ENCODE measurements around the gene EPAS1. TPM values are rescaled to one million over a fixed set of nuclear protein-coding genes. Genes with fewer than 3 reads are reported as not detected.

Gene EPAS1
- total RNA-seq, 1 experiment from 2014 or later, result 127 TPM

DNA sequence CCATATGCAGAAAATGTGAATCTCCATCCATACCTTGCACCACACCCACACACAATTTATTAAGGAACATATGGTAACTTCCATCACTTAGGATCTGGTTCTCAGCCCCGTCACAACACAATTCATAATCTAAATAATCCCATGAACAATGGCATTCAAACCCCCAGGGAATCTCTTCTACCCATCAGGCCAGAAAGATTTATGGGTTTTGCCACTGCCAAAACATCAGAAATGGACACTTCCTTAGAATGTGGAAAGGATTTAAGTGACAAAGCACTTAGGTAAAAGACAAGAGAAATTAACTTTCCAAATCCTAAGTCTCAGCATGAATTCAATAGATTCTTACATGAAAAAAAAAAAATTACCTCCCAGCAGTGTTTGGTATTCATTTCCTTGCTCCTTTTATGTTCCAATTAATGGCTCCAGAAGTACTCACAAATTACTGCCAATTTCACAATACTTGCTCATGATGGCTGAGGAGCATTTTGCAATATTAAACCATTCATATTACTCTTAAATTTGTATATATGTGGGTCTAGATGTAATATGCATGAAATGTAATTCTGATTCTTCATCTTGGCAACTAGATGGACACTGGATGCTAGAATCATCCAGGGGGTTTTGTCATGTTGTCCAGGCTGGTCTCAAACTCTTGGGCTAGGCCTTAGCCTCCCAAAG, 125.6 kb downstream of the EPAS1 start:
- Histone ChIP-seq H3K79me2 (ENCODE audit: low read depth) (no peaks in the 10 kb centered on the region), H2AFZ (no peak overlapping the region), H3K9me2 (ENCODE audit: insufficient read depth) (no peaks in the 10 kb centered on the region), H3F3A (ENCODE audit: insufficient read depth, low read depth) (peaks cover under 1% of the 10 kb centered on the region; the same call in 1 of the 2 replicates), H3K4me3 (no peak overlapping the region), H3K9me3 (ENCODE audit: insufficient read depth, low read depth) (peaks cover 28% of the 10 kb centered on the region), H3K36me3 (ENCODE audit: low read depth) (0 out of 2 replicates have a peak, but pooled peaks cover 10% of the 10 kb centered on the region), H3K27me3 (ENCODE audit: insufficient read depth, low read depth) (no peaks in the 10 kb centered on the region), H3K4me1 (replicated peaks; ENCODE audit: insufficient read depth) (peaks cover 3% of the 10 kb centered on the region; the same call in 1 of the 2 replicates), H3K4me2 (no peak overlapping the region), H3K27ac (no peak overlapping the region), H4K20me1 (ENCODE audit: insufficient read depth) (no peaks in the 10 kb centered on the region)
- ChIA-PET CTCF (no interaction called here), POLR2A (ENCODE audit: unreplicated experiment) (no interaction called here)
- no peak for DNase-seq
- BruUV-seq (replicated peaks), result no TSS peak
- intact Hi-C loops (cut with micrococcal nuclease; ENCODE audit: unreplicated experiment), result no loop called here
- TF ChIP-seq, protein P1, sequence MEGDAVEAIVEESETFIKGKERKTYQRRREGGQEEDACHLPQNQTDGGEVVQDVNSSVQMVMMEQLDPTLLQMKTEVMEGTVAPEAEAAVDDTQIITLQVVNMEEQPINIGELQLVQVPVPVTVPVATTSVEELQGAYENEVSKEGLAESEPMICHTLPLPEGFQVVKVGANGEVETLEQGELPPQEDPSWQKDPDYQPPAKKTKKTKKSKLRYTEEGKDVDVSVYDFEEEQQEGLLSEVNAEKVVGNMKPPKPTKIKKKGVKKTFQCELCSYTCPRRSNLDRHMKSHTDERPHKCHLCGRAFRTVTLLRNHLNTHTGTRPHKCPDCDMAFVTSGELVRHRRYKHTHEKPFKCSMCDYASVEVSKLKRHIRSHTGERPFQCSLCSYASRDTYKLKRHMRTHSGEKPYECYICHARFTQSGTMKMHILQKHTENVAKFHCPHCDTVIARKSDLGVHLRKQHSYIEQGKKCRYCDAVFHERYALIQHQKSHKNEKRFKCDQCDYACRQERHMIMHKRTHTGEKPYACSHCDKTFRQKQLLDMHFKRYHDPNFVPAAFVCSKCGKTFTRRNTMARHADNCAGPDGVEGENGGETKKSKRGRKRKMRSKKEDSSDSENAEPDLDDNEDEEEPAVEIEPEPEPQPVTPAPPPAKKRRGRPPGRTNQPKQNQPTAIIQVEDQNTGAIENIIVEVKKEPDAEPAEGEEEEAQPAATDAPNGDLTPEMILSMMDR (conservative IDR thresholded peaks at IDR 0.05), result no peak
- TF ChIP-seq EZH2 (IDR thresholded peaks at IDR 0.05; ENCODE audit: low read depth), result no peak

DNA sequence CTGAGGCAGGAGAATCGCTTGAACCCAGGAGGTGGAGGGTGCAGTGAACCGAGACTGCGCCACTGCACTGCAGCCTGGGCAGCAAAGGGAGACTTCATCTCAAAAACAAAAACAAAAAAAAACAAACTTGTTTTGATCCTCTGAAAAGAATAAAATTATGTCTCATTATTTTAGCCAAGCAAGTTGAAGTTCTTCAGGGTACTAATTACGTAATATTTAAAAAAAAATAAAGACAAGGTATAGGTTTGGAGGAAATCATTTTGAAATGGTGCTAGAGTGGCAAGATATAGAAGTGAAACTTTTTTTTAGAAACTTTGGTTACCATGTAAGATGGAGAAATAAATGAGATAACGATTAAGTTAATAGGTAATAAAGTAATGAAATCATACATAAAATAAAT, 127.7 kb downstream of the EPAS1 start:
- DNase-seq, result no peak
- Histone ChIP-seq H2AFZ (no peak overlapping the region; the same call in 1 of the 2 replicates), H3K4me3 (no peak overlapping the region), H3K4me2 (no peak overlapping the region), H3K36me3 (ENCODE audit: low read depth) (no peaks in the 10 kb centered on the region), H3K4me1 (replicated peaks; ENCODE audit: insufficient read depth) (no peaks in the 10 kb centered on the region), H3K9me3 (ENCODE audit: insufficient read depth, low read depth) (peaks cover 8% of the 10 kb centered on the region; the same call in 1 of the 2 replicates), H3K27me3 (ENCODE audit: insufficient read depth, low read depth) (no peaks in the 10 kb centered on the region), H3K27ac (no peak overlapping the region), H3K79me2 (ENCODE audit: low read depth) (no peaks in the 10 kb centered on the region), H3K9me2 (ENCODE audit: insufficient read depth) (no peaks in the 10 kb centered on the region), H4K20me1 (ENCODE audit: insufficient read depth) (no peaks in the 10 kb centered on the region), H3F3A (ENCODE audit: insufficient read depth, low read depth) (no peaks in the 10 kb centered on the region)
- BruUV-seq (replicated peaks), result no TSS peak
- ChIA-PET CTCF (no interaction called here), POLR2A (ENCODE audit: unreplicated experiment) (no interaction called here)
- TF ChIP-seq EZH2 (IDR thresholded peaks at IDR 0.05; ENCODE audit: low read depth), result no peak
- TF ChIP-seq, protein P1 (conservative IDR thresholded peaks at IDR 0.05), result no peak
- intact Hi-C loops (cut with micrococcal nuclease; ENCODE audit: unreplicated experiment), result no loop called here

DNA sequence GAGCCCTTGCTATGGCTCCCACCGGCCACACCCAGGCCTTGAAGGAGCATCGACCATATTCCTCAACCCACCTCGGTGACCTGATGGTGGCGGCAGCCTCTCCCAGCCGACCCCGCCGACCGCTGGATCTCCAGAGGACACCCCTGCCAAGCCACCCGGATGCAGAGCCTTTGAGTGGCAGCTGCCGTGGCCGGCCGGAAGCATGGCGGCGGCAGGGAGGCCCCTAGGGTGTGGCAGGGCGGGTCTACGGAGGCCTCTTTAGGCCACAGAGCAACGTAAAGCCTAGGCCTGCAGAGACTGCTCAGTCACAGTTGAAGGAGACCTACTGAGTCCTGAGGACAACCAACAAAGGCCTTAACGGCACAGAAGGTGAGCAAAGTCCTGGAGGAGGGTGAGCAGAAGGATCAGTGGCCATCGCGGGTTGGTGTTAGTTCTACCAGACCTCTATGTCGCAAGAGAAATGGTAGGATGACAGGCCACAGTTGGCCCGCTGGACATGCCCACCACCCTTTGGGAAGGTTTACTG, 131.8 kb downstream of the EPAS1 start:
- H3K79me2 ChIP-seq (ENCODE audit: low read depth), result no peaks in the 10 kb centered on the region
- H3K4me2 ChIP-seq, result no peak overlapping the region
- intact Hi-C loops (cut with micrococcal nuclease; ENCODE audit: unreplicated experiment), result no loop called here
- H3F3A ChIP-seq (ENCODE audit: insufficient read depth, low read depth), result no peaks in the 10 kb centered on the region; the same call in 1 of the 2 replicates
- no peak overlapping the region for H2AFZ ChIP-seq
- BruUV-seq (replicated peaks), result no TSS peak
- no peaks in the 10 kb centered on the region for H3K27me3 ChIP-seq (ENCODE audit: insufficient read depth, low read depth)
- H3K9me3 ChIP-seq (ENCODE audit: insufficient read depth, low read depth), result no peaks in the 10 kb centered on the region
- TF ChIP-seq EZH2 (IDR thresholded peaks at IDR 0.05; ENCODE audit: low read depth), result no peak
- TF ChIP-seq, protein P1 (conservative IDR thresholded peaks at IDR 0.05), result no peak
- no peak overlapping the region for H3K4me3 ChIP-seq
- DNase-seq, result no peak
- POLR2A ChIA-PET (ENCODE audit: unreplicated experiment), result no interaction called here
- H3K27ac ChIP-seq, result no peak overlapping the region
- H3K36me3 ChIP-seq (ENCODE audit: low read depth), result no peaks in the 10 kb centered on the region
- CTCF ChIA-PET, result no interaction called here
- H3K9me2 ChIP-seq (ENCODE audit: insufficient read depth), result no peaks in the 10 kb centered on the region
- H3K4me1 ChIP-seq (replicated peaks; ENCODE audit: insufficient read depth), result 0 out of 2 replicates have a peak, but pooled peaks cover 11% of the 10 kb centered on the region
- H4K20me1 ChIP-seq (ENCODE audit: insufficient read depth), result no peaks in the 10 kb centered on the region

Data from PC-9 (cell line).